Measurements from ENCODE around the gene OXGR1.

GRCh38 chr13:96996107-96996506 lies 1.8 kb upstream of the OXGR1 start:
- TF ChIP-seq CTCF (IDR thresholded peaks at IDR 0.05), result no peak
- TF ChIP-seq POLR2A (IDR thresholded peaks at IDR 0.05), result no peak

Measured in esophagus squamous epithelium (tissue), 4 donors.